ENCODE results near the gene FARSB.

Gene FARSB

DNA sequence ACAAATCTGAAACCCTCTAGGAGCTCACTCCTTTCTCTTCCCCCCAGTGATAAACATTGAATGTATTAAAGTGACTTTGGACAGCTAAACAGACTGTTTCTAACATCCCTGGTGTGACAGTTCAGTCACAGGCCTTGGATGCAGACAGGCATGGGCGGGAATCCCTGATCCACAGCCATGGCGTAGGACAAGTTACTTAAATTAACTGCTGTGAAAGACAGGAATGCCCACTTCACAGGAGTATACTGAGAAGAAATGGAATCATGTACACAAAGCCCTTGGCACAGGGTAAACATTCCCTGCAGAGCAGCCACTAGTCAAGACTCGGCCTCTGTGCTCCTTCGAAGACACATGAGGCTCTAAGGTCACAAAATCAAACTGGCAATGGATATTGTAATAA, 34.0 kb downstream of the FARSB start:
- TF ChIP-seq, protein P1, sequence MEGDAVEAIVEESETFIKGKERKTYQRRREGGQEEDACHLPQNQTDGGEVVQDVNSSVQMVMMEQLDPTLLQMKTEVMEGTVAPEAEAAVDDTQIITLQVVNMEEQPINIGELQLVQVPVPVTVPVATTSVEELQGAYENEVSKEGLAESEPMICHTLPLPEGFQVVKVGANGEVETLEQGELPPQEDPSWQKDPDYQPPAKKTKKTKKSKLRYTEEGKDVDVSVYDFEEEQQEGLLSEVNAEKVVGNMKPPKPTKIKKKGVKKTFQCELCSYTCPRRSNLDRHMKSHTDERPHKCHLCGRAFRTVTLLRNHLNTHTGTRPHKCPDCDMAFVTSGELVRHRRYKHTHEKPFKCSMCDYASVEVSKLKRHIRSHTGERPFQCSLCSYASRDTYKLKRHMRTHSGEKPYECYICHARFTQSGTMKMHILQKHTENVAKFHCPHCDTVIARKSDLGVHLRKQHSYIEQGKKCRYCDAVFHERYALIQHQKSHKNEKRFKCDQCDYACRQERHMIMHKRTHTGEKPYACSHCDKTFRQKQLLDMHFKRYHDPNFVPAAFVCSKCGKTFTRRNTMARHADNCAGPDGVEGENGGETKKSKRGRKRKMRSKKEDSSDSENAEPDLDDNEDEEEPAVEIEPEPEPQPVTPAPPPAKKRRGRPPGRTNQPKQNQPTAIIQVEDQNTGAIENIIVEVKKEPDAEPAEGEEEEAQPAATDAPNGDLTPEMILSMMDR (IDR thresholded peaks at IDR 0.05; ENCODE audit: low read depth, low read length): no peak
- H3K36me3 ChIP-seq: peaks cover 74% of the 10 kb centered on the region
- no peak overlapping the region for H3K4me3 ChIP-seq (ENCODE audit: low read depth, low read length)
- no peaks in the 10 kb centered on the region for H3K27me3 ChIP-seq
- H3K9me3 ChIP-seq: no peaks in the 10 kb centered on the region
- no peaks in the 10 kb centered on the region for H3K4me1 ChIP-seq
- no peak for DNase-seq

DNA sequence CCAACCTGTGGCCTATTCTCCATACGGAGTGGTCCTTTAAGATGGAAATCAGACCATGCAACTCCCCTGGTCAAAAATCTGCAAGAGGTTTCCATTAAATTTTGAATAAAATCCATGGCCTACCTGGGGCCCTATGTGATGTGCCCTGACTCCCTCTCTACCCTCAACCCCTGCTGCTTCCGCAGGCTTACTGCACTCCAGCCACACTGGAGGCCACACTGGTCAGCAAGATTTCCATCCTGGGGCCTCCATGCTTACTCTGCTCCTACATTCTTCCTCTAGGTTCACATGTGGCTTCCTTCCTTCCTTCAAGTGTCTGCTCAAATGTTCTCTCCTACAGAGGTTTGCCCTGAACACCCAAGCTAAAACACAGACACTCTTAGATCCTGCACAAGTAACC, 40.6 kb downstream of the FARSB start:
- Histone ChIP-seq H3K27me3 (no peaks in the 10 kb centered on the region), H3K9me3 (no peaks in the 10 kb centered on the region), H3K4me1 (no peaks in the 10 kb centered on the region), H3K36me3 (peaks cover 69% of the 10 kb centered on the region), H3K4me3 (ENCODE audit: low read depth, low read length) (no peak overlapping the region)
- TF ChIP-seq, protein P1 (IDR thresholded peaks at IDR 0.05; ENCODE audit: low read depth, low read length): no peak
- no peak for DNase-seq

DNA sequence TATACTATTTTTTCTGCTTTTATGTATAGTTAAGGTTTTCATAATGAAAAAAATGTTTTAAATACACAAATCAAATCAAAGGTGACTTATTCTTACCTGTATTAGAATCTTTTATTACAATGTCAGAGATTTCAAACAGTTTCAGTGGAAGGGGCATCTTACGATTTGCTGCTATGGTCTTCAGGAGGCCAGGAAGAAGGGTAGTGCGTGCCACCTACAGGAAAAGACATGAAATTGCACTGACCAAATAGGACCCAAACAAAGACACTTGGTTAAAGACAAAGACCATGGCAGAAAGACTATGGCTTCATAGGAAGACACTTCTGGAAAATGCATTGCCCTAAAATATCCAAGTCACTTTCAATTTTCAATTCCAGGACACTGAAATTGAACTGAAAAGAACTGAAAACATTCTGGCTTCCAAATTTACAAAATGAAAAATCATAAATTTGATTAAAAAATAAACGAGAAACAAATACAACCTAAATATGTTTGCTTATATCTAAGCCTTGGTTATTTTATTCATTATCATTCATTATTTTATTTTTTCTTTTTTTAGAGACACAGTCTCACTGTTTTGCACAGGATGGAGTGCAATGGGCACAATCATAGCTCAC, 42.1 kb downstream of the FARSB start:
- peaks cover 59% of the 10 kb centered on the region for H3K36me3 ChIP-seq
- TF ChIP-seq, protein P1 (IDR thresholded peaks at IDR 0.05; ENCODE audit: low read depth, low read length): peak; percentile 96
- no peaks in the 10 kb centered on the region for H3K9me3 ChIP-seq
- no peaks in the 10 kb centered on the region; the same call in 1 of the 2 replicates for H3K4me1 ChIP-seq
- DNase-seq: peak; percentile 30
- no peaks in the 10 kb centered on the region for H3K27me3 ChIP-seq
- no peak overlapping the region for H3K4me3 ChIP-seq (ENCODE audit: low read depth, low read length)

DNA sequence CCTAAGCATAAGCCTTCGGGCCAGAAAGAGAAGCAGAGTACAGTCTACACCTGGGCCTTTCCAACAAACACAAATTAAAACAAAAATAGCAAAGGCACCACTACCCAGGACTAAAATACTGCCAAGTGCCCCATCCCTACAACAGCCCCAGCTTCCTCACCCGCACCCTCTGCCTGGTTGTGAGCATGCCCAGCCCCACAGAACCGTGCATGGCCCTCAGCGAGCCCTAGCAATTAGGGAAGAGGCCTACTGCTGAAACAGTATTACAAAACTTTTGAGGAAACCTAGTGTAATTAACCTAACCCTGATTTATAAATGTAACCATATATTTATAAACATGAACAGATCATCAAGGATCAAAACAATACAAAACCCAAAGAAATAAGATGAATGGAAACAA, 44.2 kb downstream of the FARSB start:
- TF ChIP-seq, protein P1 (IDR thresholded peaks at IDR 0.05; ENCODE audit: low read depth, low read length): no peak

DNA sequence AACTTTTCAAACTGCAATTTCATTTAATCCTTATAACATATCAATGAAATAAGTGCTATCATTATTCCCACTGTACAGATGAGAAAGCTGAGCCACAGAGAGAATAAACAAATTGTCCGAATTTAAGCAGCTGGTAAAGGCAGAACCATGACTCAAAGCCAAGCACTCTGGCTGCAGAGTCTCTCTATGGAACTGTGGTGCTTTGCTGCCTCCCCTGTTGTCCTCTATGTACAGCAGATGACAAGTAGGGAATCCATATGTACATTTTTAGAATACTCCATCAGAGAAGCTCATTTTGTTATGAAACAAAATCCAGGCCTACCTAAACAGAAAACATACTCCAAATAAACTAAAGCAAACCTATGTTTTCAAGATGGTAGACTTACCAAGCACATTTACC, 45.1 kb downstream of the FARSB start:
- Histone ChIP-seq H3K9me3 (no peaks in the 10 kb centered on the region), H3K4me1 (peaks cover 6% of the 10 kb centered on the region), H3K36me3 (peaks cover 64% of the 10 kb centered on the region), H3K27me3 (no peaks in the 10 kb centered on the region), H3K4me3 (ENCODE audit: low read depth, low read length) (no peak overlapping the region)
- no peak for DNase-seq
- TF ChIP-seq, protein P1 (IDR thresholded peaks at IDR 0.05; ENCODE audit: low read depth, low read length): peak; percentile 18

More for the DNA sequence above, 44.2 kb downstream of the FARSB start:
- H3K9me3 ChIP-seq: no peaks in the 10 kb centered on the region
- H3K4me1 ChIP-seq: no peaks in the 10 kb centered on the region; the same call in 1 of the 2 replicates
- DNase-seq: no peak
- H3K27me3 ChIP-seq: no peaks in the 10 kb centered on the region
- H3K36me3 ChIP-seq: peaks cover 61% of the 10 kb centered on the region
- H3K4me3 ChIP-seq (ENCODE audit: low read depth, low read length): no peak overlapping the region

DNA sequence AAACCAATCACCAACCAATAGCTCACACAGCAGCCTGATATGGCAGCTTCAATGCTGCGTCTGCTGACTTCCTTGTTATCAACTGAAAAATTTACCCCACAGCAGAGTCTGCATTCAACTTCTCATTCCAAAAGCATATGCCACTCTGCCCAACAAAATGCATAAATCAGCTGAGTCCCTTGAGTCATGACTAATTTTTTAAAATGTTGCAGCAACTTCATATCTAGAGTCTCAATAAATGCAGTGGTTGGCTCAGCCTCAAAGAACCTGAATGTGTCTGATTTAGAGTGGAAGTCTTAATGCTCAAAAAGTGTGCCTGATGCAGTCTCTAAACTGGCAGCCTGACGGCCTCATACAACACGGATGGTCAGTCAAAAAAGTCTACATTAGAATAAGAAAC, 46.5 kb downstream of the FARSB start:
- no peak for DNase-seq
- peaks cover 59% of the 10 kb centered on the region for H3K36me3 ChIP-seq

More for the DNA sequence above, 46.5 kb downstream of the FARSB start:
- Histone ChIP-seq H3K9me3 (no peaks in the 10 kb centered on the region), H3K27me3 (no peaks in the 10 kb centered on the region), H3K4me3 (ENCODE audit: low read depth, low read length) (no peak overlapping the region), H3K4me1 (peaks cover 6% of the 10 kb centered on the region)
- TF ChIP-seq, protein P1 (IDR thresholded peaks at IDR 0.05; ENCODE audit: low read depth, low read length): no peak

Measured in BE2C (cell line).